OCI-LY7 (cell line): ENCODE data around the gene TNFAIP8.

ENCODE experiments used
- CTCF ChIP-seq: fragments of 200-600 bp; sonication (generic); conservative IDR thresholded peaks from 2 replicates; pipeline ENCODE4 v1.5.1; 2014; ENCODE audit warnings: mild to moderate bottlenecking, antibody characterized with exemption, low read length, moderate library complexity, mixed read lengths
- EZH2phosphoT487 ChIP-seq: fragments of 200-600 bp; sonication (generic); IDR thresholded peaks from 2 replicates; pipeline ENCODE4 v1.6.1; 2018; ENCODE audit warnings: low read depth, borderline replicate concordance, mild to moderate bottlenecking, mixed run types, antibody characterized with exemption, low read length, moderate library complexity, mixed read lengths

- TF ChIP-seq CTCF (no peak), EZH2phosphoT487 (no peak)
Measured at GRCh38 chr5:119362714-119363113, 6.9 kb downstream of the TNFAIP8 start.
